Activated CD4-positive, alpha-beta T cell treated with anti-CD3 and anti-CD28 coated beads, Interleukin-2, amount 50 U/mL, for 48 hours (primary cell): Measurements from ENCODE around the gene TRIM33.
"Not testable (repeated sequence)": the region's sequence is repeated elsewhere in the genome, so short reads cannot be mapped to it uniquely, and the experiment has no call there.

Experiments used
- DNase-seq, 2 experiments: peaks; one replicate each; pipeline ENCODE4 v3.0.0-alpha.2; 2020

The TRIM33 gene

DNA sequence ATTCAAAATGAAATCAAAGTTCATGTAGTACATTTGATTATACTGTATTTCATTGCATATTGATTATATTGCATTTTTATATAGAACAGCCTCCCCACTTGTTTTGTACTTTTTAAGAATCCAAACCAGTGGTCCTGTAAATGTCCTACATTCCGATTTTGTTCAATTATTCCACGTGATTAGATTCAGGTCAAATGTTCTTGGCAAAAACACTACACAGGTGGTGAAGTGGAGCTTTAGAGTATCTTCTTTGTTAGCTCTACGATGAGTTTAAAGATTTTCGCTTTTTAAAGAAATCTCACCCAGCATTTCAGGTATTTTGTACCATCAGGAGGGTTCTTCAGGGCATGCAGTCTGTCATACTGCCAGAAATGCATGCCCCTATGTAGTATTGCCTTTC lies 120.6 kb downstream of the TRIM33 start:
- DNase-seq, result no peak

DNA sequence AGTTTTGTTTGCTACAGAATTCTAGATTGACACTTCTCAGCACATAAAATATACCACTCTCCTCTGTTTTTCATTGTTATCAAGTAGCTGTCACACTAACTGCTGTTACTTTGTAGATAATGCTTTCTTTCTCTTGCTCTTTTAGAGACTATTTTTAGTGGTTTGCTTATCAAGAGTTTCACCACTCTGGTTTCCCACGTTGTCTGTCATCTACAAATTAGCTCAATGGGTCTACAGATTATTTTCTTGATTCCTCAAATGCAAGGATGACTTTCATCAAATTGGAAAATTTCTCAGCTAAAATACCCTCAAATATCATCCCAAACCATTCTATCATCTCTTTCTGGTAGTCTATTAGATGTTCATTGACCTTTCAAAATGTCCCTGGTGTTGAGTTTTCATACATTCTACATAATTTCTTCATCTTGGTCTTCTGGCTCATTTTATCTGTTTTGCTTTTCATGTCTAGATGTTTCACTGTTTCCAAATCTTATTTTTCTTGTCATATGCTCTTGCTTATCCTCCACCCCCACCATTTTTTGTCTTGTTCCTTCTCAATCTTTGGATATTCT lies 122.5 kb downstream of the TRIM33 start:
- DNase-seq, result no peak

- DNase-seq, result not testable (repeated sequence)
Measured at GRCh38 chr1:114387585-114387984, 123.4 kb downstream of the TRIM33 start.

- no peak for DNase-seq
Measured at GRCh38 chr1:114387010-114387360, 124.0 kb downstream of the TRIM33 start.

- DNase-seq, result no peak
Measured at GRCh38 chr1:114386129-114387009, 124.6 kb downstream of the TRIM33 start.

DNA sequence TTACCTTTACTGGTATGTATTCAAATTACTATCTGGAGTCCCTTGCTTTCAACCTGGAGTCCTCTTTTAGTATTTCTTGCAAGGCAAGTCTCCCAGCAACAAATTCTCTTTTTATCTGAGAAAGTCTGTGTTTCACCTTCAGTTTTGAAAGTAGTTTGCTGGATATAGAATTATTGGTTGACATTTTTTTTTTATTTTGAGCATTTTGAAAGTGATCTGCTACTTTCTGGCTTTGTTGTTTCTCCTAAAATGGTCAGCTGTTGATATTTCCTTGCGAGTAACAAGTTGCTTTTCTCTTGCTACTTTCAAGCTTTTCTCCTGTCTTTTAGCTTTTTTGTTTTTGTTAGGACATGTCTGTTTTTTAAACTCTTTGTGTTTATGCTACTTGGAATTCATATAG lies 126.1 kb downstream of the TRIM33 start:
- DNase-seq, result no peak

GRCh38 chr1:114379987-114380386 lies 131.0 kb downstream of the TRIM33 start:
- DNase-seq, result no peak

DNA sequence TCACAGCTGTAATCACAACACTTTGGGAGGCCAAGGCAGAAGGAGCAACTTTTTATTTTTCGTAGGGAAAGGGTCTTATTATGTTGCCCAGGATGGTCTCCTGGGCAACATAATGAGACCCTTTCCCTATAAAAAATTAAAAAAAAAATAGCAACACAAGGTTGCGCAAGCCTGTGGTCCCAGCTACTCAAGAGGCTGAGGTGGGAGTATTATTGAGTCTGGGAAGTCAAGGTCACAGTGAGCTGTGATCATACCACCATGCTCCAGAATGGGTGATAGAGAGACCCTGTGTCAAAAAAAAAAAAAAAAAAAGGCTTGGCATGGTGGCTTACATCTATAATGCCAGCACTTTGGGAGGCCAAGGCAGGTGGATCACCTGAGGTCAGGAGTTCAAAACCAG lies 131.6 kb downstream of the TRIM33 start:
- DNase-seq, result no peak

DNA sequence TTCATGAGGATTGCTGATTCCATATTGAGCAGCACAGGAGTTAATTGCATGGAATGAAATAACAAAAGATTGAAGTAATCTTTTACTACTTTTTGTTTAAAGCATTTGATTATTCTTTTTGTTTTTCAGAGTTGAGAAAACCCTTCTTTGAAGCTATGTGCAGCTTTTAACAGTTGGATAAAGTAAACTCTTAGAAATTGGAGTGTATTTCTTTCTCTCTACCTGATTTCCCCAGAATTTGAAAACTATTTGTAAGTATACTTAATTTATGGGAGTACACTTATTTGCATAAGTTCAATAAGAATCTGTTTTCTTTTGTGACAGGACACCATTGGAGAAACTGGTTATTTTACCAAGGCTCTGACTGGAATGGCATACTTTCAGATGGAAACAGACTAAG lies 133.6 kb downstream of the TRIM33 start:
- no peak for DNase-seq

GRCh38 chr1:114369930-114370329 lies 141.1 kb downstream of the TRIM33 start:
- no peak for DNase-seq

DNA sequence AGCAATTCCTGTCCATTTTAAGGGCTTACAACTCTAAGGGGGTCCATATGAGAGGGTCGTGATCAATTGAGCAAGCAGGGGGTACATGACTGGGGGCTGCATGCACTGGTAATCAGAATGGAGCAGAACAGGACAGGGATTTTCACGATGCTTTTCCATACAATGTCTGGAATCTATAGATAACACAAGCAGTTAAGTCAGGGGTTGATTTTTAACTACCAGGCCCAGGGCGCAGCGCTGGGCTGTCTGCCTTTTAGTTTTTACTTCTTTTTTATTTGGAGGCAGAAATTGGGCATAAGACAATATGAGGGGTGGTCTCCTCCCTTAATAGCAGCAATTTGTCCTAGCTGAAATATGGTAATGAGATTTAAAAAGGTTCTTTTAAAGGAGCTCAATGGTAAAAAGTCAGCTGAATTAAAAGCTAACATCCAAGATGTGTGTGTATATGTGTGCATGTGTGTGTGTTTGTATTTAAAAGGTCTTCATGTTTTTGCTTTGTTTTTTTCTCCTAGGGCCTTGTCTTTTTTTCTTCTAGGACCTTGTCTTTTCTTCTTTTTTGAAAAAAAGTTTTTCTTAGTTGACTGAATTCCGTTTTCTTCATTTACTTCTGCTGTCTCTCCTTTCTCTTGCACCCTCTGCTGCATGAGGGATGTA lies 141.6 kb downstream of the TRIM33 start:
- not testable (repeated sequence) for DNase-seq

GRCh38 chr1:114368560-114369255 lies 142.3 kb downstream of the TRIM33 start:
- DNase-seq, result no peak

- no peak for DNase-seq
Measured at GRCh38 chr1:114367810-114368209, 143.2 kb downstream of the TRIM33 start.

- DNase-seq, result not testable (repeated sequence)
Measured at GRCh38 chr1:114363230-114363629, 147.8 kb downstream of the TRIM33 start.

DNA sequence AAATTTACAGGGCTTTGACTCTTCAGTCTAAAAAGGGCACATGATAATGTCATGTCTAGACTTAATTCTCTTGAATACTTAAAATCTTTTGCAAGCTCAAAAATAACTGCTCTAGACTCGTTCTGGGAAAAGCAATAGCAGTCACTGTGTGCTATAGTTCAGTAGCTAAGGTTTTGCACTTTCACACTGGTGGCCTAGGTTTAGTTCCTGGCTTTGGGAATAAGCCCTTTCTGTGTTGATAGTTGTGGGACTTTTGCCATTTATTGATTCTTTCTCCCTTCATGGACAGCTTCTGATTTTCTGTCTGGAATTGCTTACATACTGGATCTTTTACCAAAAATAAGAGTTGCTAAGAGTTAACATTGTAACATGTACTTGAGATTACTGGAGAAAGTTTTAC lies 151.2 kb downstream of the TRIM33 start:
- no peak for DNase-seq

DNA sequence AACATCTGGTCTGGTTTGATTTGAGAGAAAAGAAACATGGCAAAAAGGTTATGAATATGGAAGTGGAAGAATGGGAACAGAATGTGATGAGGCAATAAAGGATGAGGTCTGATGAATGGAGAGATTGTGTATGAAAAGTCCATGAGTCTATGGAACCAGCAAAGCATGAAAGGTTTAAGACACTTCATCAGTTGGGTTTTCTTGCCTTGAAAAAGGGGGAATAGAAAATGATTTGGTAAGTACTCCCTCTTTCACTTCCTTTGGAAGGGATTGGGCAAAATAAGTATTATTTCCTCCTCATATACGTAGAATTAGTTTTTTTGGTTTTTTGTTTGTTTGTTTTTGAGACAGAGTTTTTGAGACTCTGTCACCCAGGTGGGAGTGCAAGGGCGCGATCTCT lies 155.8 kb downstream of the TRIM33 start:
- no peak for DNase-seq

GRCh38 chr1:114353262-114353661 lies 157.7 kb downstream of the TRIM33 start:
- DNase-seq, result no peak

GRCh38 chr1:114352797-114353196 lies 158.2 kb downstream of the TRIM33 start:
- DNase-seq, result no peak

- DNase-seq, result no peak
Measured at GRCh38 chr1:114350731-114351445, 160.1 kb downstream of the TRIM33 start.

GRCh38 chr1:114349891-114350605 lies 161.0 kb downstream of the TRIM33 start:
- DNase-seq, result no peak

- no peak for DNase-seq
Measured at GRCh38 chr1:114347431-114348209, 163.4 kb downstream of the TRIM33 start.
